Thoracic aorta (tissue), 2 donors: ENCODE measurements around the gene LZTFL1. TPM values are rescaled to one million over a fixed set of nuclear protein-coding genes. Genes with fewer than 3 reads are reported as not detected.
"Not testable (repeated sequence)": the region's sequence is repeated elsewhere in the genome, so short reads cannot be mapped to it uniquely, and the experiment has no call there.

ENCODE experiments used
- ATAC-seq: fragments of 150-250 bp; one replicate; pipeline ENCODE4 v1.8.0; 2017; ENCODE audit warnings: low read depth; ENCODE audit not compliant: insufficient number of reproducible peaks, low FRiP score
- DNase-seq: peaks from one replicate; pipeline ENCODE4 v3.0.0-alpha.2; 2020; ENCODE audit warnings: low spot score
- H3K27ac ChIP-seq, 2 donors: fragments of 200-600 bp; sonication (generic); 1 replicate in 1 of 2; 2 replicates in 1 of 2; pipeline ENCODE4 v1.5.1; 2016; ENCODE audit warnings: mild to moderate bottlenecking in 2 of 2, moderate library complexity in 2 of 2
- H3K27me3 ChIP-seq: fragments of 200-600 bp; sonication (generic); replicated peaks from 2 replicates; pipeline ENCODE4 v1.6.0; 2016; ENCODE audit warnings: mild to moderate bottlenecking; ENCODE audit not compliant: insufficient read depth
- H3K36me3 ChIP-seq: fragments of 200-600 bp; sonication (generic); one replicate; pipeline ENCODE4 v1.5.1; 2016
- H3K4me1 ChIP-seq, 2 donors: fragments of 200-600 bp; sonication (generic); 1 replicate in 1 of 2; 2 replicates in 1 of 2; pipeline versions ENCODE4 v1.5.1 to v1.6.0; 2016; ENCODE audit warnings: low read depth in 2 of 2, mild to moderate bottlenecking in 1 of 2; ENCODE audit not compliant: control insufficient read depth in 1 of 2
- H3K4me3 ChIP-seq: fragments of 200-600 bp; sonication (generic); 2 replicates; pipeline ENCODE4 v1.5.1; 2016; ENCODE audit warnings: mild to moderate bottlenecking
- H3K9me3 ChIP-seq: fragments of 200-600 bp; sonication (generic); 2 replicates; pipeline ENCODE4 v1.5.1; 2016
- total RNA-seq, 2 donors: library from RNA; depleted of rRNA; stranded (reverse); fragments of >200 nt; gene quantifications; one replicate each; pipeline versions ENCODE4 v1.1.0 to v1.2.3, GENCODE V29; 2016
- TF ChIP-seq, protein P1 (sequence below): fragments of 200-600 bp; sonication (generic); IDR thresholded peaks from one replicate; pipeline ENCODE4 v1.5.1; 2019; ENCODE audit warnings: antibody characterized with exemption

LZTFL1 gene
- total RNA-seq, 2 donors from 2014 or later, result 22.7 to 30.9 TPM

- Histone ChIP-seq H3K27me3 (no peaks in the 10 kb centered on the region), H3K36me3 (no peaks in the 10 kb centered on the region), H3K4me1 (no peaks in the 10 kb centered on the region), H3K27ac (no peak overlapping the region), H3K9me3 (peaks cover 3% of the 10 kb centered on the region), H3K4me3 (no peak overlapping the region)
- no peak for ATAC-seq
- DNase-seq, result no peak
- TF ChIP-seq, protein P1, sequence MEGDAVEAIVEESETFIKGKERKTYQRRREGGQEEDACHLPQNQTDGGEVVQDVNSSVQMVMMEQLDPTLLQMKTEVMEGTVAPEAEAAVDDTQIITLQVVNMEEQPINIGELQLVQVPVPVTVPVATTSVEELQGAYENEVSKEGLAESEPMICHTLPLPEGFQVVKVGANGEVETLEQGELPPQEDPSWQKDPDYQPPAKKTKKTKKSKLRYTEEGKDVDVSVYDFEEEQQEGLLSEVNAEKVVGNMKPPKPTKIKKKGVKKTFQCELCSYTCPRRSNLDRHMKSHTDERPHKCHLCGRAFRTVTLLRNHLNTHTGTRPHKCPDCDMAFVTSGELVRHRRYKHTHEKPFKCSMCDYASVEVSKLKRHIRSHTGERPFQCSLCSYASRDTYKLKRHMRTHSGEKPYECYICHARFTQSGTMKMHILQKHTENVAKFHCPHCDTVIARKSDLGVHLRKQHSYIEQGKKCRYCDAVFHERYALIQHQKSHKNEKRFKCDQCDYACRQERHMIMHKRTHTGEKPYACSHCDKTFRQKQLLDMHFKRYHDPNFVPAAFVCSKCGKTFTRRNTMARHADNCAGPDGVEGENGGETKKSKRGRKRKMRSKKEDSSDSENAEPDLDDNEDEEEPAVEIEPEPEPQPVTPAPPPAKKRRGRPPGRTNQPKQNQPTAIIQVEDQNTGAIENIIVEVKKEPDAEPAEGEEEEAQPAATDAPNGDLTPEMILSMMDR, result no peak
These were observed 23.6 kb upstream of the LZTFL1 start for GRCh38 chr3:45865563-45865962.

DNA sequence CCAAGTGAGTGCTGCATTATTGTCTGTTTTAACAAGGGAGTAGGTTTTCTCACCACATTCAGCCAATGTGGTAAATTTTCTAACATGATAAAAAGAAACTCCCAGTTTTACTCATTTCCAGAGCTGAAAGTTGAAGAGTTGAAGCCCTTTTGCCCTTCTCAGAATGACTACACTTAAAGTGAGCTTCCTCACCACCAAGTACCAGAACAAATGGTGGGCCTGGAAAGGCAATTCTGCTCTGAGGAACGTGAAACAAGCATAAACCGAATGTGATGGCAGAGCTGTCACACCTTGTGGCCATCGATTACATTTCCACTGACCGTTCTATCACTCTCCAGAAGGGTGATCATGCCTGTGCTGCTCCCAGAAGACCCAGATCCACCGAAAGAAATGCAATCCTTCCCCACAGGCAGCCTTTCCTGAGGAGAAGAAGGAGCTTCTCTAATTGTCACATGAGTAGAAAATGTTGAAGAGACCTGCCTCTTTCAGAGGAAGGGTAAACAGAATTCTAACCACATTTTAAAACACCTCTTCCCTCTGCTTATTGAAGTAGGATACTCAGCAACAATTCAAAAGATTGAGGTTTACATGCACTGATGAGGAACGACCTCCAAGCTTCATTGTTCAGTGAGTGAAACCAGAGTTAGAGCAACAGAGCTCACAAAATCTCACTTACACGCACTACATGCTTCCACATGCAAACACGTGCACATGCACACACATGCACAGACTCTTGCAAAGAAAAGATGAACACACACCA is 23.0 kb upstream of the LZTFL1 start:
- no peak for ATAC-seq
- Histone ChIP-seq H3K36me3 (no peaks in the 10 kb centered on the region), H3K27ac (no peak overlapping the region), H3K27me3 (no peaks in the 10 kb centered on the region), H3K4me3 (no peak overlapping the region), H3K4me1 (no peaks in the 10 kb centered on the region), H3K9me3 (peaks cover 3% of the 10 kb centered on the region)
- no peak for DNase-seq
- TF ChIP-seq, protein P1, result no peak

DNA sequence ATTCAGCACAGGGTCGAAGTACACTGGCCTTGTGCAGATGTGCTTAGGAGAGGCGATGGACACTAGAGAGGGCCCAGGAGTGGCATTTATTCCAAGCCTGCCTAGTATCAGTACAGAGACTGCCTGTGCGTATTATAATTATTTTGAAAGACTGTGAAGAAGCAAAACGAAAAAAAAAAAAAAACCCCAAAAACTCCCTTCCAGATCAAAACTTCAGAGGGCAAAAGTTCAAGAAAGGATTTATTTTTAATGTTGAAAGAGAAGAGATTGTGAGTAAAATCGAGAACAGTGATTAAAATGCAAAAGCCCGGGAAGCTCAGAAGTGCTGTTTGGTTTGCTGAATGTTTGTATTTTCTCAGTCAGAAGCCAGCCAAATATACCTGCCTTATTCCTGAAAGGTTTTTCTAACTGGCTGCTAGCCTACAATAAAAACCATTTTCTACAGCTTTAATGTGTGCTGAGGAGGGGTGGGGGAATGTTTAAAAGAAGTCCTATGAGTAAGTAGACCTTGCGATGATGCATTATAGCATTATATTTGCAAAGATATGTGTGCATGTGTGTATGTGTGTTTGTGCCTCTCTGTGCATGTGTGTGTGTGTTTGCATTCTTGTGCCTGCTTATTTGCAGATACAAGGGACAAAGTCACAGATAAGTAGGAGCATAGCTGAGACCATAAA is 19.3 kb upstream of the LZTFL1 start:
- ATAC-seq, result no peak

DNA sequence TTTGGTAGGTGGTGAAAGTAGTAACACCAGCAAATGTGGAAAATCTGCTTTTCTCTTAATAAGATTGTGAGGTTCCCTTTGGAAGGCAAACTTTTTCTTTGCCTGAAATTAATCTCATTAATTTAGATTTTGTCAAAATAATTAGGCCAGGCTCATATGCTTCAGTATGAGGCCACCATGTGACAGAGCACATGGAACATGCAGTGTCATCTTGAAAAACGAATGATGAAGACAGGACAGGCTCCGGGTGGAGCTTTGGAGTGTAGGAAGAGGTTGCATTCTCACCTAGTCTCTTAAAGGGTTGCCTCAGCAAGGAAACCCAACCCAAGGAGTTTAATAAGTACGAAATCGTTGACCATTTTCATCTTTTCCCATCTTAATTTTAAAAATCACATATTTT is 18.6 kb upstream of the LZTFL1 start:
- no peaks in the 10 kb centered on the region for H3K27me3 ChIP-seq
- no peak for ATAC-seq
- TF ChIP-seq, protein P1, result no peak

More for the DNA sequence above, 19.3 kb upstream of the LZTFL1 start:
- Histone ChIP-seq H3K27me3 (no peaks in the 10 kb centered on the region), H3K4me1 (no peaks in the 10 kb centered on the region), H3K9me3 (peaks cover 3% of the 10 kb centered on the region), H3K36me3 (no peaks in the 10 kb centered on the region), H3K27ac (no peak overlapping the region), H3K4me3 (no peak overlapping the region)
- TF ChIP-seq, protein P1, result no peak
- DNase-seq, result no peak

DNA sequence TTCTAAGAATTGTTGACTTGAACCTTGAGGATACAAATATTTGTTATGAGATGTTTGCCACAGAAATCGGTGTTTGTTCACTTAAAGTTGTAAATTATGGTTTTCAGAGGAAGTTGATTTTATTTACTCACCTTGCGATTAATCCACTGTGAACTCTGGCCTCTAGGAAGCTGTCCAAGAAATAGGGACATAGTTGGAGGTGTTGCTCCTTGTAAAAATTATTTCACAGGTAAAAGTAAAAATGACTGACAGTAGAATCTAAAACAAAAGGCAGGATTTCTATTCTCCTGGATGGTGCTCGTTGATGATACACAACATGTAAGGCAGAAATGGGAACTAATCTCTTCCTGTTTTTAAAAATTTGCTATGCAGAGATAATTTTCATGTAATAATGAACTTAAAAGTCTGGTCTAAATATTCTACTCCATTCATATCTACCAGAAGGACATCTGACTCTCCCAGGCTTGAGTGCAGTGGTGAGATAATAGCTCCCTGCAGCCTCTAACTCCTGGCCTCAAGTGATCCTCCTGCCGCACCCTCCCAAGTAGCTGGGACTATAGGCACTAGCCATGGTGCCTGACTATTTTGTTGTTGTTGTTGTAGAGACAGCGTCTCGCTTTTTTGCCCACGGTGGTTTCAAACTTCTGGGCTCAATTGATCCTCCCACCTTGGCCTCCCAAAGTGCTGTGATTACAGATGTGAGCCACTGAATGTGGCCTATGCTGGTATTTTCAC is 17.1 kb upstream of the LZTFL1 start:
- Histone ChIP-seq H3K4me1 (no peaks in the 10 kb centered on the region), H3K4me3 (no peak overlapping the region), H3K27ac (no peak overlapping the region), H3K9me3 (peaks cover 3% of the 10 kb centered on the region), H3K36me3 (no peaks in the 10 kb centered on the region), H3K27me3 (no peaks in the 10 kb centered on the region)
- no peak for DNase-seq
- TF ChIP-seq, protein P1, result no peak
- no peak for ATAC-seq

More for the DNA sequence above, 18.6 kb upstream of the LZTFL1 start:
- peaks cover 3% of the 10 kb centered on the region for H3K9me3 ChIP-seq
- no peak overlapping the region for H3K27ac ChIP-seq
- no peak for DNase-seq
- H3K4me1 ChIP-seq, result no peaks in the 10 kb centered on the region
- no peak overlapping the region for H3K4me3 ChIP-seq
- H3K36me3 ChIP-seq, result no peaks in the 10 kb centered on the region

DNA sequence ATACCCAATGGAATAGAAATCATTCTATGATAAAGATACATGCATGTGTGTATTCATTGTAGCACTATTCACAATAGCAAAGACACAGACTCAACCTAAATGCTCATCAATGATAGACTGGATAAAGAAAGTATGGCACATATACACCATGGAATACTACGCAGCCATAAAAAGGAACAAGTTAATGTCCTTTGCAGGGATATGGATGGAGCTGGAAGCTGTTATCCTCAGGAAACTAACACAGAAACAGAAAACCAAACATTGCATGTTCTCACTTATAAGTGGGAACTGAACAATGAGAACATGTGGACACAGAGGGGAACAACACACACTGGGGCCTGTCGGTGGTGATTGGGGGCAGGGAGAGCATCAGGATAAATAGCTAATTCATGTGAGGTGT is 15.1 kb upstream of the LZTFL1 start:
- not testable (repeated sequence) for H3K27ac ChIP-seq, H3K9me3 ChIP-seq, H3K36me3 ChIP-seq, ATAC-seq, DNase-seq, H3K27me3 ChIP-seq, H3K4me3 ChIP-seq, H3K4me1 ChIP-seq

- H3K36me3 ChIP-seq, DNase-seq, H3K27me3 ChIP-seq, H3K27ac ChIP-seq, H3K9me3 ChIP-seq, ATAC-seq, H3K4me1 ChIP-seq, H3K4me3 ChIP-seq: not testable (repeated sequence)
These were observed 14.4 kb upstream of the LZTFL1 start for GRCh38 chr3:45856323-45856722.
